Right renal cortex interstitium (tissue), 3 donors: ENCODE data around the gene SLC46A3. TPM values are rescaled to one million over a fixed set of nuclear protein-coding genes. Genes with fewer than 3 reads are reported as not detected.
A peak's percentile ranks its signal among the peaks of the same experiment; 100 is the strongest.
"Not testable (repeated sequence)": the region's sequence is repeated elsewhere in the genome, so short reads cannot be mapped to it uniquely, and the experiment has no call there.

ENCODE experiments used
- DNase-seq, 3 donors: peaks; one replicate each; pipeline ENCODE4 v3.0.0-alpha.2; 2013; ENCODE audit warnings: low read depth in 3 of 3, low spot score in 2 of 3
- polyA plus RNA-seq, 3 donors: library from polyadenylated mRNA; unstranded; fragments of 120-200 nt; gene quantifications; one replicate each; pipeline ENCODE4 v1.2.1, GENCODE V29; 2013; ENCODE audit not compliant: insufficient read length in 3 of 3

Gene SLC46A3
- polyA plus RNA-seq, 3 donors: 2.6 to 3.4 (median 2.7) TPM

DNA sequence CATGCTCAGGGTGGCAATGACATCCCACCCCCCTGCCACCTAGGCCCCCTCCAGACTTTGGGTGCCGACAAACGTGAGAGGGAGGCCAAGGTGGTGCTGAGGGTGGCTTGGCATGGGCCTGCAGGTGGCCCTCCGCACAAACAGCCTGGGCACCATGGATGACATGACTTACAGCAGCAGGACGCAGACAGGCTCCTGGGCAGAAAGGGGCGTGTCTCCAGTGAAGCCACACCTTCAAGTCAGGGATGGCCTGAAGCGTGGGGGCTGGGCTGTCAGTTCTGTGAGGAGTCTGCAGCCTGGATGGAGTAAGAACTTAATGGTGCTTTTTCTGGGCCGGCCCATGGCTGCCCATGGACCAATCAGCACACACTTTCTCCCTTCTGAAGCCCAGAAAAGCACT, 34.5 kb downstream of the SLC46A3 start:
- DNase-seq: no peak

DNA sequence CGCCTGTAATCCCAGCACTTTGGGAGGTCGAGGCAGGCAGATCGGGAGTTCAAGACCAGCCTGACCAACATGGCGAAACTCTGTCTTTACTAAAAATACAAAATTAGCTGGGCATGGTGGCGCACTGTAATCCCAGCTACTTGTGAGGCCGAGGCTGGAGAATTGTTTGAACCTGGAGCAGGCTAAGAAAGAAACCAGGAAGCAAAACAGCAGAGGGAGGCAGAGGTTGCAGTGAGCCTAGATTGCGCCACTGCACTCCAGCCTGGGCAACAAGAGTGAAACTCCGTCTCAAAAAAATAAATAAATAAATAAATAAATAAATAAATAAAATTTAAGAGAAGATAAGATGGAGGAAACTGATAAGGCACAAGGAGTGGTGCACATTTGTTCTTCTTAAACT, 35.6 kb downstream of the SLC46A3 start:
- not testable (repeated sequence) for DNase-seq

DNA sequence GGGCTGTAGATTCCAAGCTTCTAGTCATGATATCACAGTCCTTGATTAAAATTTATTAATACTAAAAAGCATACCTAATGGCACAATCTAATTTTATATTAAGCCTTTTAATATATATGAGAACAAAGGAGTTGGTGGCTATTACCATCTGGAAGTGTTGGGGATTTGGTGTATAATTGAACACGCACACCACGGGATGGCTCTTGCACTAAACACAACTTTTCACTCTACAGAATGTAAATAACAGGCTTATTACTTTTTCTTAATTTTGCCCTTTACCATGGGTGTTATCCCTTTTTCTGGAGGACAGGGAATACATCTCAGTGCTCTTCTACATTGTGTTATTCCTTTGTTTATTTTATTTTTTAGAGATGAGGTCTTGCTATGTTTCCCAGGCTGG, 38.2 kb downstream of the SLC46A3 start:
- DNase-seq: no peak

DNA sequence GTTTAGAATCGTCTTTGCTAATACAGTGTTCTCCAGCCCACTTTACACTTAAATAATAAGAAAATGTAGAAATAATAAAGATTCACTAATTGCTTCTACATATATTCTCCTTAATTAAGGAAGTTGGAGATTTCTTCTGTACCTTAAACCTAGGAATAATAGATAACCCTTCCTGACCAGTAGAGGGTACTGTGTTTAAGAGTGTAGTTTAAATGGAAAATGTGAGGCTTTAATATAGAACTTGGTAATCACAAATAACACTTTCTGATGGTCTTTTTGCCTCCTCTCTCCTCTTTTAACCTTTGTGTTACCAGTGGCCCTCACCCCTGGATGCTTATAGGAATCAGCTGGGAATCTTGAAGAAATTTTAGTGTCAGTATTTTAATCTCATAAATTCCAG, 39.1 kb downstream of the SLC46A3 start:
- no peak for DNase-seq

DNA sequence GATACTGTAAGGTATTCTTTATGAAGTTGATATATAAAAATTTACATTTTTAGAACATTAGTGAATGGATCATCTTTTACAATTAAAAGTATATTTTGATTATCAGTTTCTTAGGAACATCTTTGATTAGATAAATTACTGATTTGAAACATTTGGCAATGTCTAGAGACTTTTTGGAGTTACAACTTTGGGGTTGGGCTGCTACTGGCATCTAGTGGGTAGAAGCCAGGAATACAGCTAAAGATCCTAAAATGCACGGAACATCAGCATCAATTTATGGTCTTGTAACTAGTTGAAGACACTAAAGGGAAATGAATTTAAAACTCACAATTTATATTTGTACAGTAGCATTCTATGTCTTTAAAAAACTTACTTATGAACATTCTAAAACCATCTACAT, 40.0 kb downstream of the SLC46A3 start:
- DNase-seq: no peak

DNA sequence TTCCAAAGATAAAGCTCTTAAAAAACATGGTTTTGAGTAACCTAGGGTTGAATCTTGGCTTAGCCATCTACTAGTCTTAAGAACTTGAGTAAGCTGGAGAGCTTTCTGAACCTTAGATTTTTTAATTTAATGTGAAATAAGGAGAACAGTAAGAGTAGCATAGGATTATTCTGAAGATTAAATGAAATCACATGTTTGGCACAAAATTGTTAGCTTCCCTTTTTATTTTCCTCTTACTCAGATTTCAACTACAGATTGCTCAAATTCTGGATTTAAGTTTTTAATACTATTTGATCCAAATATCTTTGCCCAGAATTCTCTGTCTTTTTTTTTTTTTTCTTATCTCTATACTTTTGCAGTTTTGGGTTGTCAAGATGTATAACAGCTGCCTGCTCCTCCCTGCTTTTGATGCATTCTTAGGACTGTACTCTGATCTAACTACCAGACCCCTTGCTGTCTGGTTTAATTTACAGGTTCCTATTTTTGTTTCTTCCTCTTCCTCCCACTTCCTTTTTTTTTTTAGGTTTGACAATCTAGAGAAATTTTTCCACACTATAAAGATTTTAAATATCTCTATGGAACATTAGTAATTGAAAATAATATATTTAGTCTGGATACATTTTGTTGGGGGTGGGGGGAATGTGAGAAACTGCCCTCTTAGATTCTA, 47.5 kb downstream of the SLC46A3 start:
- DNase-seq: no peak

DNA sequence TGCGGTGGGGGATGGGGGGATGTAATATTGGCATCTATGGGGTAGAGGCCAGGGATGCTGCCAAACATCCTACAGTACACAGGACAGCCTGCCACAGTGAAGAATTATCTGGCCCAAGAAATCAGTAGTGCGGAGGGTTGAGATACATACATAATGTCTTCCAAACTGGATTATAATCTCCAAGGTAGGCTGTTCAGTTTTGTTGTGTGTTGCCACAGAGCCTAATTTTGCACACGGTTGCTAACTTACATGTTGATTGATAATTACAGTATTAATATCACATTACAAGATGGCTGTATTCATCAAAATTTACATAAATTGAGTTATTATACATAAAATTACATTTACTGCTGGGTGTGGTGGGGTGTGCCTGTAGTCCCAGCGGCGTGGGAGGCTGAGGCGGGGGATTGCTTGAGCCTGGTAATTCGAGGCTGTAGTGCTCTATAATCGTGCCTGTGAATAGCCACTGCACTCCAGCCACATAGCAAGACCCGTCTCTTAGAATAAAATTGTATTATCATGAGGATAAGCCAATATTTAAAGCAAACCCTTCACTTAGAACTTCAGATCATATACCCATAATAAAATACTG, 51.8 kb downstream of the SLC46A3 start:
- no peak for DNase-seq

DNA sequence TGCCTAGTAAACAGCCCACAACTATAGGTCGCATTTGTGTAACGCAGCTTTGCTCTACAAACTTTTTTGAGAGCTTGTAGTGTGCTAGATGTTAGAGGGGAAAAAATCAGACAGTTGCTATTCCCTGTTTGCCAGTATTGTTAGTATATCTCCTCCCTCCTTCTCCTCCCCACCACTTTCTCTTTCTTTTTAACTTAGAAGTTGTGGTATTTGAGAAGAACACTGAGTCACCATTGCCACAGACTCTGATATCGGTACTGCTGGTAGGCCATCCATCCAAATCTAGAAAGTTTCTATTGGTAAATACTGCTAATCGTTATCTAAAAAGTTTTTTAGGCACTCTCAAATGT, 59.2 kb downstream of the SLC46A3 start:
- no peak for DNase-seq

DNA sequence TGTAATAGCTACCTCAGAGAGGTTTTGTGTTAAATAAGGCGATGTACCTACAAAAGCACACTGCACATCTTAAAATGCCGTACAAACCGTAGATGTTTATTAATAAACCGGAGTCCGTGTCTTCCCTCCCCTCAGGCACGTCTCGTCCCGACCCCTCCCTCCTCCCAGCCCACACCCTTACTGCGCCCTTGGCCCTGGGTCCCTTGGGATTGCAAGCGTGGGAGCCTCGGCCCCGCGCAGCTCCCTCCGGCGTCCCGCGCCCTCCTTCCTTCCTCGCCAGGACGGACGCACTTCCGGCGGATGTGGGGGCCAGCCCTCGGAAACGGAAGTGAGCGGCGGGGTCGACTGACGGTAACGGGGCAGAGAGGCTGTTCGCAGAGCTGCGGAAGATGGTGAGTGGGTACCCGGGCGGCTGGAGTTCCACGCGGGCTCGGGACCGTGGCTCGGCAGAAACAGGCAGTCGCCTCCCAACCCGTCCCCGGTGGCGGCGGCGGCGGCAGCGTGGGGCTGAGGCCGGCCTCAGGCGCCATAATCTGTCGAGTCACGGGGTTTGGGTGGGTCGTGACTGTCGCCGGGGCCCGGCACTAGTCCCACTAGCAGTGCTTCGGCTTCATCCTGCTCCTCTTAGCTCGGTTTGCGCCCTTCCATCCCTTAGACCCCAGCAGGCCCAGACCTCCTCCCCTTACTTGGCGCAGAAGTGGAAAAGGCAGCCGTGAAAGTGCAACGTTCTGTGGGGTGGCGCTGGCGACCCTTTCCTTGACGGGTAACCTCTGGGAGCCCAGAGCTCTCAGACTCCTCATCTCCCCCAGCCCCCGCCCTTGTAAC, 59.8 kb downstream of the SLC46A3 start, which contains the start of gene POMP:
Gene POMP, plus strand, starts transcription at position 335 of the 825 bp plus-strand sequence. Its CDS starts 55 bp downstream, at position 390.
- peak; percentile 72 to 83 (median 77) for DNase-seq

DNA sequence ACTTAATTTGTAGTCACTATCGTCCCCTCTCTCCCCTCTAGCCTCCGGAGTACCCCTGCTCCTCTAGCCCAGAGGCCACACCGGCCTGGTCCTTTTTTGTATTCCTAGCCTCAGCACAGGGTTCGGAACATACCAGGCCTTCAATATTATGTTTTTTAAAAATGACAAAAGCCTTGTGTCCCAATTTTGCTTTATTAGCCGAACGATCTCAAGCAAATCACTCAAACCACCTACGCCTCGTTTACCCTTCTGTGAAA, 60.3 kb downstream of the SLC46A3 start:
- DNase-seq: no peak

DNA sequence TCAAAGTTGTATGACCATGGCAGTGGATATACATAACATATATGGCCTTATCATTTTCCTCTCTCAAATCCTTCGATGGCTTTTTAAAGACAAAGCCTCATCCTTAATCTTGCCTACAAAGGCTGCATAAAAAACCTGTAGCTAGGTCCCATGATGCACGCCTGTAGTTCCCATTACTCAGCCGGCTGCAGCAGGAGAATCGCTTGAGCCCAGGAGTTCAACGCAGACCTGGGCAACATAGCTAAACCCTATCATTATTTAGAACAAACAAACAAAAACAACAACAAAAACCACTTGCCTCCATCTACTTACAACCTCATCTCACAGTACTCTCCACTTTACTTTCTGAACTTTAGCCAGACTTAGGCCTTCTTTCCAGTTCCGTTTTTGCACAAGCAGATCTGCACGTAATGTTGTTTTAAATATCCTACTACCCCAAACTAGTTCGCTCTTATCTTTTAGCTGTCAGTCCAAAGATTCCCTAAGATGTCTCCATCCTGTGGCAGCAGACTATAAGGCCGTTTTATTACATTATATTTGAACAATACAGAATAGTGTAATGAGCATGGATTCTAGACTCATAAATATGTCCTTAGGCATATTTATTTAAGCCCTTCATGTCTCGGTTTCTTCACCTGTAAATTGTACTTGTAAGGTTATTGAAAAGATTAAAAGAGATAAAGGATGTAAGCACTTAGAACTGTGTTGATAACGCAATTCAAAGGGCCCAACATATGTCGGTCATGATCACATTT, 60.8 kb downstream of the SLC46A3 start:
- peak in 1 of 3 donors; percentile 15 for DNase-seq

DNA sequence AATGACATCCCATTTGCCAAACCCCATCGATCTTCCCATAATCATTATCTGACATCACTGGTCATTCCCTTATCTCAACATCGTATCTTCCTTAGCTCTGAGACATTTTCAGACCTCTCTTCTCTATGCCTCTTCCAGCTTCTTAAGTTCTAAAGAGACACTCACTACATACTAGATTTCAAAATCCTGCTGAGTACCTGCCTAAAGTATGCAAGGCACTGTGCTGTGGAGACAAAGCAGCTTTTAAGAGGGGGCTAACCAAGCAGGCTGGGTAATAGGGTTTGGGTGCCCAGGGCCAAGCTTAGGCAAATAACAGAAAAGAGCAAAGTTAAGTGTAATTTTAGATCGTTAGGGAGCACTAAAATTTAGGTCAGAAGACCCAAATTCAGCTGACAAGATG, 63.2 kb downstream of the SLC46A3 start:
- DNase-seq: no peak

DNA sequence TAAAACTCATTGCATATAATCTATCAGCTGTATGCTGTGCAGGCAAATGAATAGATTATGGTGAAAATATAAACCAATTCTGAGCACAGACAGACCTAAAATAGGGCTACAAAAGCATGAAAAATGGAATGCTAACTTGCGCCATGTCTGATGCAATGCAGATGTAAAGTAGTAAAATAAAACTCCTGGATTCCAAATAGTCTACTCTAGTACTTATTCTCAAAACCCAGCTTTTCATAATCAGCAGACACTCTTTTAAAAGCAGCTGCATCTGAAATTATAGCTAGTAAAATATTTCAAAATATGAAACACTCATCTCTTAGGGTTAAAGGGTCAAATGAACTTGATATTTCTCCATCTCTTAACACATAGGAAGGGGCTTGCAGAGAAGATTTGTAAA, 64.5 kb downstream of the SLC46A3 start:
- DNase-seq: no peak

DNA sequence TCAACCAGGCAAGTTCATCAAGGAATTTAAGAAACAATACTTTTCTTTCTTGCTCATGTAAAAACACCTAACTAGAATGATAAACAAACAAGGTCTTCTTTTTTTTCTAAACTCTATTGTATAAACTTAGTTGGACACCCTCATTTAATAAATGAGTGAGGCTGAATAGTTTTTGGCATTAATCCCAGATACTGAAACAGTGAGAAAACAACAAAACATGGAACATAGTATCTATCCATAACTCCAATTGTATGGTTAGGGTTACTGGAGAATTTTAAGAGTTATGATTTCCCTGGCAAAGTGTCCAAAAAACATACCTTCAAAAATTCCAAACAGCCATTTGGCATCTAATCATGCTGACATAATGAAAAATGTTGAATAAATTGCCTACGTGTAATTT, 65.7 kb downstream of the SLC46A3 start:
- DNase-seq: no peak

DNA sequence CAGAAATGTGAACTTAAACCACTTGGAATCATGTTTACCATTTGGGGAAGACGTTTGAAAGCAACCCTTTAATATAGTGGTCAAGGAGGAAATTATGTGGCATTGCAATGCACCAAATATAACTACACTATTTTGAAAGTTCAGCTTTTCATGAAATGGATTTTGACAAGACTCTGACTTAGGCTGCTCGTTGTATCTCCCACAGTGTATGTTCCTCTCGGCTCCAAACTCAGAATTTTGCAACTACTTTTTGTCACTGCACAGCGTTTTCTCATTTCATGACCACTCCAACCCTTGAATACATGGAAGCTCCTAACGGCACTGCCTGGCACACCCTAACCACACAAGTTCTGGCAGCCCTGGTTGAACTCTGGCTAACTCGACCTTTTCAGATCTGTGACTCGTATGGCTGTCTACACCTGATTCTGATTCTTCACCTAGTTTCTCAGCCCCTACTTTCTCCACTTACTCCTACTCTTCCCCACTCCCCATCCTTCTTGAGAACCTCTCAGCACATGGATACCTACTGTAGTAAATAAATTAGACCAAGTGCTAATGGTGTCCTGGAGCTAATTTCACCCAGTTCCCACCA, 66.9 kb downstream of the SLC46A3 start:
- no peak for DNase-seq

DNA sequence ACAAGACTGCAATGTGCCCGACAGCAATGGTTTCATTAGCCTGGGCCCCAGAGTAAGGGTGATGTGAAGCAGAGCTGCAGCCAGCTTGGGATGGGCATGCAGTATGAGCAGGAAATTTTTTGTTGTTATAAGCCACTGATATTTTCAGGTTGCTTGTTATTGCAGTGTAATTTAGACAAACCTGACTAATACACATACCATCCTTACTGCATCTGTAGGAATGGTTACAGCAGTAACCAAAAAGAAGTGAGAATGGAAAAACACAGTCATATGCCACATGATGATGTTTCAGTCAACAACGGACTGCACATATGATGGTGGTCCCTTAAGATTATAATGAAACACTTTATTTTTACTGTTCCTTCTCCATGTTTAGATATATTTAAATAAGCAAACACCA, 68.5 kb downstream of the SLC46A3 start:
- DNase-seq: no peak

Other genes starting within 250 kb of the SLC46A3 start
- 10 to 100 TPM; 48.6 to 60.4 (median 52.3) TPM for gene FLT1, start 223.8 kb downstream of the SLC46A3 start, polyA plus RNA-seq
- gene POMP, start 59.8 kb downstream of the SLC46A3 start, polyA plus RNA-seq: 100 to 1,000 TPM; 104 to 110 (median 104) TPM
- 1 to 10 TPM in 2 of 3 donors, under 1 TPM in 1; 0.47 to 1.1 (median 1.0) TPM for gene MTUS2, start 101.4 kb upstream of the SLC46A3 start, polyA plus RNA-seq